ENCODE data around the gene COL4A3. TPM values are rescaled to one million over a fixed set of nuclear protein-coding genes. Genes with fewer than 3 reads are reported as not detected.
A peak's percentile ranks its signal among the peaks of the same experiment; 100 is the strongest.
"Not testable (repeated sequence)": the region's sequence is repeated elsewhere in the genome, so short reads cannot be mapped to it uniquely, and the experiment has no call there.

The COL4A3 gene
- total RNA-seq, 1 experiment from 2014 or later = not detected

DNA sequence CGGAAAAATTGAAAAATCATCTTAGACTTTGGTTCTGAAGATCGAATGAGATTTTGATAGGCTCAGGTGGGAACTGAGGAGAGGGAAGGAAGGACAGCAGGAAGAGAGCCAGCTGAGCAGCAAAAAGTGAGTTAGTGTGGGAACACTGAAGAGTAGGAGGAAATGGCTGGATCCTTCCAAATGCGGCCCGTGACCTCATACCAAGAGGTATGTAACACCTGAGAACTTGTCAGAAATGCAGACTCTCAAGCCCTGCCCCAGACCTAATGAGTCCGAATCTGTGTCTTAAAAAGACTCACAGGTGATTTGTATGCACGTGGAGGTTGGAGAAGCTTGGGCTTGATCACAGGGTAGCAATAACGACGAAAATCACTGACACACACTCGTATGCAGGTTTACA lies 42.0 kb downstream of the COL4A3 start:
- no peak for DNase-seq (ENCODE audit: low spot score)

DNA sequence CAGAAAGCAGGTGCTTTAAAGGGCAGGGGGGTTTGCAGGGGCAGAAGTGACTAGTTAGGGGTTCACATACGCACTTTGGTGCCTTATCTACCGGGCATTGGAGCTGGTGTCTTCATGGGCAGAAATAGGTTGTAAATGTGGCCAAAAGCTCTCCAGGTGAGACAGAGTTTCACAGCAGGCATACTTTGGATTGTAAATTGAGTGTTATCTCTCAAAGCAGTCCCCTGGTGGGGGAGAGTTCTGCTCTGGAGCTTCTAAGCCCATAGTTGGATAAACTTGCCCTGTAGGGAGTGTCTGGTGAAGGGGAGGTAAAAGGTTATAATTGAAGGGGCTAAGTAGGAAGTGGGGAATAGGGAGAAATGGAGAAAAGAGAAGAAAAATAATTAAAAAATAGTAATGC lies 43.1 kb downstream of the COL4A3 start:
- DNase-seq (ENCODE audit: low spot score) = no peak

DNA sequence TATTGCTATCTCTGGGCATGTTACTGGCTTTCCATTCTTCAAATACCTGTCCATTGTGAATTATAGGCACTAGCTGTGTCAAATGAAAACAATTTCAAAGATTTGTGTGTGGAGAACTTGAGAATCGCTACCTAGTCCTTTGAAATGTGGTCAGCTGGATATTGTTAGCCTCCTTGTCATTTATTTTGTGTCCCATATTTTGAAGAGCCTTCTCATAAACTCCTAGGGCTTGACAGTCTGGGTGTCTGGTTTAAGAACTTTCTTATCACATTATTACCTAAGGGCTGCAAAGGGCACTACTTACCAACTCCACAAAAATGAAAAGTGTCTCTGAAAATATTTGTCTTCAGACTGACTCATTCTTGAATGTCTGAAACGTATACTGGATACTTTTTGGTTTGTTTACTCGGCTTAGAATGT lies 50.2 kb downstream of the COL4A3 start:
- no peak for DNase-seq (ENCODE audit: low spot score)

DNA sequence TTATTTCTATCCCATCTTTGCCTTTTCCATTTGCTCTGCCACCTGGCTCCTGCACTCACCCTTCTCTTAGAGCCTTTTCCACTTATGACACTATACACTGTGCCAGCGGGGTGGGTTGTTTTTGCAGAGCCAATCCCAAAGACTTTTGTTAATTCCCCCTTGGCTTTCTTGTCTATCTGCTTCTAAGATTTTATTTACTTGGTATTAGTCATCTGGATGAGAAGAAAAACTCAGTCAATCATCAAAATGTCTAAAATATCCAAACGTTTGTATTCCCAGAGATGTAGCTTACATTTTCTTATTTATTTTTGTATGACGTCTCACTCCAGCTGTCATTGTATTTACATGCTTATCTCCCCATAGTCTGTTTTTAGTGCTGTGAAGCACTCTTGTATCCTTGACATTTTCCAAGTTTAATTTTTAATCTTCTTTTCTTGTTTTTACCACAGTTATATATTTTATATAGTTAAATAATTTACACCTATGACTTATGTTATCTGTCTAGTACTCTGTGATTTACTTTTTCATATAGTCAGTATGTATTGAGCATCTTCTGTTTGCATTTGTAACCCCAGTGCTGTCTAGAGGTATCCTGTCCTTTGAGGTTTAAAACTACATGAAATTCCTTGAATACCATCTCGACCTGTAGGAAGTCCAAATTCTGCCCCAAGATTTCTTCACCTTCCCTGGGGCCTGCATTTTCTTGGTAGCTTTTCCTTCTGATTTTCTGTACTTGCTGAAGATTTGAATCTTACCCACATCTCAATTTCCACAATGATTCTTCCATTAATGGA lies 55.1 kb downstream of the COL4A3 start:
- no peak for DNase-seq (ENCODE audit: low spot score)

DNA sequence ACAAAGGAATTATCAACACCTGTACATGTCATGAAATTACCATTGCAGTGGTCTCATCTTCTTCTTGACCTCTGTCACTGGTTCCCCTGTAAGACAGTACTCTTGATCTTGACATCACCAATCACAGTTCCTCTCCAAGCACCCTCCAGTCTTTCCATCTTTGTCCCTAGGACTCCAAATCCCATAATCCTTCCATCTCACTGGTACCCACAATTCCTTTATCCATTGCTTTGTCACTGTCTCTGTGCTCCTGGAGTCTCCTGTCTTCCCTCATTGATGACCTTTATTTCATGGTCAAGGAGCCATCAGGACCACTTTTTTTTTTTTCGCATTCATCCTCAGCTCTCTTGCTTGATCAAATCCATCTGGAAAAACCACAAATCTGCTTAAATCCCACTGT lies 56.7 kb downstream of the COL4A3 start:
- no peak for DNase-seq (ENCODE audit: low spot score)

DNA sequence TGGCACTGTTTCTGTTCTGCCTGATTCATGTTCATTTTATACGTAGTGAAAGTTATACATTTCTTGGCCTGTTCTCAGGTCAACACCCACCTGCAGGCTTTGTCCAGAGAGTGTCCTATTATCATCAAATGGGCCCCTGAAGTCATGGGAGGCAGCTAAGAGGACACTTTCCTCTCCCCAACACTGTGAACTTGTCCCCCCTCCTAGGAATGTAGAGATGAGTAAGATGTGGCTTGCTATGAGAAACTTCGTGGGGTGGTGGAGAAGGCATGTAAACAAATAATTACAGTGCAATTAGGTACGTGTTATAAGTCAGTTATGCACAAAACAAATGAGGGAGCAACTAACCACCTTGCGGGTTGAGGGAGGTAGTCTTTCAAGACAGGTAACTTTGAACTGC lies 57.9 kb downstream of the COL4A3 start:
- no peak for DNase-seq (ENCODE audit: low spot score)

DNA sequence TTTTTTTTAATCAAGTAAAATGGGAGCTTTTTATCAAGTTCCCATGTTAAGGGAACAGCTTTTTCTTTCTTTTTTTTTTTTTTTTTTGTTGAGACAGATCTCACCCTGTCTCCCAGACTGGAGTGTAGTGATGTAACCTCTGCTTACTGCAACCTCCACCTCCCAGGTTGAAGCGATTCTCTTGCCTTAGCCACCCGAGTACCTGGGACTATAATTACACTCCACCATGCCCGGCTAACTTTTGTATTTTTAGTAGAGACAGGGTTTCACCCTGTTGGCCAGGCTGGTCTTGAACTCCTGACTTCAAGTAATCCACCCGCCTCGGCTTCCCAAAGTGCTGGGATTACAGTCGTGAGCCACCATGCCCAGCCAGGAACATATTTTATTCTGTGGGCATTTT lies 61.2 kb downstream of the COL4A3 start:
- DNase-seq (ENCODE audit: low spot score) = not testable (repeated sequence)

DNA sequence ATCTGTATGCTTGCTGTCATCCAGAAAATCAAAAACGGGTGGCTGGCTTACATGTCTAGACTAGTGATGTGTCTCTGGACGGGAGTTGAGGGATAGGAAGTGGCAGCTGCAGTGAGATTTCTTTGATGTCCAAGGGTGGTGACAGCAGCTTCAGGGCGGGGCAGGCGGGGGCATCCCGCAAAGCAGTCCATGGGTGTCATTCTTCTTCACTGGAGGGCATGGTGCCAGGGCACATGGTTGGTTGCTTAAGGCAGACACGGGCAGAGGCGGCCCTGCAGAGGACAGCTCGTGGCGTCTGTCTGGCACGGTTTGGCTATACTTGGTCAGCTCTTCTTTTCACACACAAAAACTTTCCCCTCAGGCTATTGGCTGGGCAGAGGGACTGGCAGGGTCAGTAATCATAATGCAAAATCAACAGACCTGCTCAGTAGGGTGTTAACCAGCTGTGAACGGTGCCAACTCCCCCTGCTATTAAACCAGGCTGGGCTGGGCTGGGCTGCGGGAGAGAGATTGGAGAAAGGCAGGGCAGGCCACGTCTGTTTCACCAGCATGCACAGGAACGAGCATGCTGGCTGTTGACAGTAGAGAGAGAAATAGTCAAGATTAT lies 63.7 kb downstream of the COL4A3 start:
- DNase-seq (ENCODE audit: low spot score) = no peak

DNA sequence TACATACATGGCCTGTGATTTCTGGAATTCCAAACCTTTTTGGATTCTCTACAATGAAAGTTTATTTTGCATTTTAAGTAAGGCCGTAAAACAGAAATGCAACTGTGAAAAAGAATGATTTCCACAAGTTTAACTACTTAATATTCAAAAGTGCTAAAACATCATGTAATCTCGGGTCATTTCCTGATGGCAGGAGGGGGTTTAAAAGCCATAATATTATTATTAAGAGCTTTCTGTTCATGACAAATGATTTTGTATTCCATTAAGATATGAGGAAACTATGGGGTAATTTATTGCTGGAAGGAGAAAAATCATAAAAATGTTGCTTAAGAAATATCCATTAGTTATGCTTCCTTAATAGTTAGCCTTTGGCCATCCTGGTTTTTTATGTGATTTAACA lies 65.7 kb downstream of the COL4A3 start:
- DNase-seq (ENCODE audit: low spot score) = no peak

DNA sequence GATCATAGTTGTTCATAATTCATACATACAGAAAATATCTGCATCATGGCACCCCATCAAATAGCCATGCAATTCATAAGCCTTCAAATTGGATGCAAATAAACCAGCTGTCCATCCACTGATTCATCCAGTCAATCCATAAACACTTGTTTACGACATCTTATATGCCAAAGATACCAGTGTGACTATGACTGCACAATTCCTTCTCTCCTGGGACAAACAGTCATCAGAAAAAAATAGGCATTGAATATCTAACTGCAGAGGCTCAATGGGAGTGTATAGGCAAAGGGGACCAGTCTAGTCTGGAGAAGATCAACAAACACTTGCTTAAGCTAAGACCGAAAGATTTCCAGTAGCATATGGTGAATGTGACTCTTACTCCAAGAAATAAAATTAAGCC lies 70.0 kb downstream of the COL4A3 start:
- no peak for DNase-seq (ENCODE audit: low spot score)

DNA sequence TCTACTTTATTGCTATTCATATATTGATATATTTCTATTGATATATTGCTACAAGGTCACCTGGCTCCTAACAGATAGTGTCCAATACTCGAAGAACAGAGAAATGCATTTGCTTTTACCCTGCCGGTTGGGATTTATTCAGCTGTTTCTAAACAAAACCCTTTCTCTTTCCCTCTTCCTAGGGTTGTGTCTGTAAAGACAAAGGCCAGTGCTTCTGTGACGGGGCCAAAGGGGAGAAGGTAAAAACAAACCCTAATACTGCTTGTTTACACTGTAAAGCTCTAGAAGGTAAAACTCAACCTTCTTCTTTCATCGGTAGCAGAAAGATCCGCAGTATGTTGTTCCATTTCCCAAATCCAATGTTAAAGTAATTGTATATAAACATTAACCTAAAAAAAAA lies 73.4 kb downstream of the COL4A3 start:
- DNase-seq (ENCODE audit: low spot score) = no peak

DNA sequence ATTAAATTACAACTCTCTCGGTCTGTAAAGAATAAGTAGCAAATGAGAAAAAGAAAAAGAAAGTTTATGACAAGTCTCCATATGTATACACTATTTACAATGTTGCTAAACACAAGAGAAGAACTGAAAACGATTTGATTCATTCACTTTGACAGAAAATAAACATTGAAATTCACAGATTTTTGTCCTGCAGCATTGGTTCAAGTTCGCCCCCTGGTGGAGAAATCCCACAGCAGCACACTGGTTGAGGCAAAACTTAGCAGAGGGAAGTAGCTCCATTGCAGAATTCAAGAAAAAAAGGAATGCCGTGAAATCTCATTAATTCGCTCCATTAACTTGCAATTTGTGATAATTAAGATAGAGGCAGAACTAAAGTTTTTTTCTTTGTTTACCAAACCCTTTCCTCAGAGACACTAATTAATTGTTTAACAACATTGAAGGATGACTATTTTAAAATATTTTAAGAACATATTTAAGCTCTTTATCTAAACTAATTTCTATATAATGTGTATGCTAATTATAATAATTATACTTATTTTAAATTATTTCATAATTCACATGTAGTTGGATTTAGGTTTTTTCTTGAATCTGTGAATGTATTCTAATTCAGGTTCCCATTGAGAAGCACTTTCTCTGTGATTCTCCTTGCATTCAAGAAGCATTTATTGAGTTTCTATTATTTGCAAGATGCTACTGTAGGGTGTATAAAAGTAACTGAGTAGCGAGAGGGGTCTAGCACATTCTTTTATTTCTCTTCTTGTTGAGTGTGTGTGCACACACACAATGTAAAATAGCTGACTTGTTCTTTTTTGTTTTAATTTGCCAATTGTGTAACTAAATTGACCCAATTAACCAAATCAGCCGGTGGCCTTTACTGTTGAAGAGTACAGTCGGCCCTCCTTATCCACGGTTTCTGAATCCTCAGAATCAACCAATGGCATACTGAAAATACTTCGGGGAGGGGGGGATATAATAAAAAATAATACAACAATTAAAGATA lies 74.1 kb downstream of the COL4A3 start:
- peak; percentile 74 for DNase-seq (ENCODE audit: low spot score)

DNA sequence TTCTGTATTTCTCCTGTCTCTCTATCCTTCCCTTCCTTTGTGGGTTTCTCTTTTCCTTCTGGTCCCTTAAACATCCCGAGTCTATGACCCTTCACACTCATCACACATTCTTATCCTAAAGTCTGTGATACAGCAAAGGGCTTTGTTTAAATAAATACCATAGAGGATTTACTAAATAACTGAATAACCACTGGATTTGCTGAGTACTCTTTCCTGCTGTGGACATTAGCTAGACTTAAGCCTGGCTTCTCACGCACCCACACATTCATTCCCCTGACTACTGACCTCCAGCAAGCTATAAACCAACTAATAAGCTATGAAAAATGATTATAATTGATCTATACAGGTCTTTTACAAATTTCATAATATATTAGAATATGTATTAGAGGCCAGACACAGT lies 76.6 kb downstream of the COL4A3 start:
- DNase-seq (ENCODE audit: low spot score) = no peak

DNA sequence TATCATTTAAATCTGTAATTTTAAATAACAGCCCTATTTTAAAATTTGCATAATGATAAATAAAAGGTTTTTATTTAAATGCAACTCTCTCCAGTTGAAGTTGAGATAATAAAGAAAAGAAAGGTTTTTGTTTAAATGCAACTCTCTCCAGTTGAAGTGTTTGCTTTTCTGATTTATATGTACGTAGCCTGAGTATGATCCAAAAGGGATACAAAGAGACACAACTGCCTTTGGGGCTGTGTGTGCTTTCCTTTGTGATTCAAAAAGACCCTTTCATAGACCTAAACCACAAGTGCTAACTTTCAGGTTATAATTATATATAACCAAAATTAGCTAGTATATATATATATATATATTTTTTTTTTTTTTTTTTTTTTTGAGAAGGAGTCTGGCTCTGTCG lies 84.5 kb downstream of the COL4A3 start:
- no peak for DNase-seq (ENCODE audit: low spot score)

DNA sequence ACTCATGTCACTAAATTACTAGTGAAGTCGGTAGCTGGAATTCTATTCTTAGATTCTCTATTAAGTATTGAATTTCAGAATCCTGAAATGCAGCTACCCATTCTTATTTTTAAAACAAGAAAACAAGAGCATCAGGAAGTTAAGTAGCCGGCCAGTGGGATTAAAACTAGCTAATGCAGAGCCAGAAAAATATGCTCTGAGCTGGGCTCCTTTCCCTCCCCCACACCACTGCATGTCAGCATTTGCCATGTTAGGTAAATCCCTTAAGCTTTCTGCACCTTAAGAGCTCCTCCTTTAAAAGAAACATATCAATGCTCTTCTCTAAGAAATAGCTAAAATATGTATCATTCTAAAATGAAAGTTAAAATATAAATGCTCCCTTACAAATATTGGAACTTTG lies 88.4 kb downstream of the COL4A3 start:
- DNase-seq (ENCODE audit: low spot score) = no peak

DNA sequence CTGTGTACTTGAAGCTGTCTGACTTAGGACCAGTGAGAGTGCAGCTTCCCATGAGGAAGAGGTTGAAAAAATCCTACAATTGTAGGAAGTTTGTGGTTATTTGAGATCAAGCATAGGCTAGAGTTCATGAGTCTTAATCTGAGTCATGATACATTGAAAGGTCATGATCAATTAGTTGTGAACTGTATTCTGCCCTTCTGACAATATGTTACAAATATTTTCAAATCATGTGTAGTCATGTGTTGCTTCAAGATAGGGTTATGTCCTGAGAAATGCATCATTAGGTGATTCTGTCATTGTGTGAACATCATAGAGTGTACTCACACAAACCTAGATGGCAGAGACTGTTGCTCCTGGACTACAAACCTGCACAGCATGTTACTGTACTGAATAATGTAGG lies 92.2 kb downstream of the COL4A3 start:
- DNase-seq (ENCODE audit: low spot score) = no peak

DNA sequence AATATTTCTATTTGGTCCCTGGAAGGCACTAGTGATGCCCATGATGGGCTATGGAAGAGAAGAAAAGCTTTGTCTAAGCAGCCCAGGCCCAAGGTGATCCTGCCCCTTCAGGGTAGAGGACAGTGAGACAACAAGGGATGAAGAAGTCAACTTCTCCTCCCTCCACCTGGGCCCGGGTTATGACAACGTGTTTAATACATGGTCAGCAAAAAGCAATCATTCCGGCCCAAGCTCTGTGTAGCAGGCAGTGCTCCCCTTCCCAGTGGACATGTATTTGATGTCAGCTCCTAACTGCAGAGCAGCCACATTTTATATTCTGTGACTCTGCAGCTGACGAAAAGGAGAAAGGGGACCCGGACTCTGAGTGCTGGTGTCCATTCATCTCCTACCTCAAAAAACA lies 93.4 kb downstream of the COL4A3 start:
- no peak for DNase-seq (ENCODE audit: low spot score)

DNA sequence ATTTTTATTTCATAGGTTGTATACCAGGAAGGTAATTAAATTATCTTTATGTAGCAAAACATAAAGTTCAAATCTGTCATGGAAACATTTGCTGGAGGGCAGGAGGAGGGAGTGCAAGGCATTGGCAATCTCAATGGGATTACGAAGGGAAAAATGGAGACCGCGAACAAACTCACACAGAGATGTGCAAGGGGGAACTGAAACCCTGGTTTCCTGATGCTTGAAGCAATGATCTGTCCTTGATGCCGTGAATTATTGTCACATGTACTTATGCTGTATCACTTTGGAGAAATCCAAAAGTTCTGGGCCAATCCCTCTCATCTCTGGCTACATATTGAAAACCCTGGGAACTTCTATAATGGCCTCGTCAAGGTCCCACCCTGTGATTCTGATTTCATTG lies 95.6 kb downstream of the COL4A3 start:
- no peak for DNase-seq (ENCODE audit: low spot score)

DNA sequence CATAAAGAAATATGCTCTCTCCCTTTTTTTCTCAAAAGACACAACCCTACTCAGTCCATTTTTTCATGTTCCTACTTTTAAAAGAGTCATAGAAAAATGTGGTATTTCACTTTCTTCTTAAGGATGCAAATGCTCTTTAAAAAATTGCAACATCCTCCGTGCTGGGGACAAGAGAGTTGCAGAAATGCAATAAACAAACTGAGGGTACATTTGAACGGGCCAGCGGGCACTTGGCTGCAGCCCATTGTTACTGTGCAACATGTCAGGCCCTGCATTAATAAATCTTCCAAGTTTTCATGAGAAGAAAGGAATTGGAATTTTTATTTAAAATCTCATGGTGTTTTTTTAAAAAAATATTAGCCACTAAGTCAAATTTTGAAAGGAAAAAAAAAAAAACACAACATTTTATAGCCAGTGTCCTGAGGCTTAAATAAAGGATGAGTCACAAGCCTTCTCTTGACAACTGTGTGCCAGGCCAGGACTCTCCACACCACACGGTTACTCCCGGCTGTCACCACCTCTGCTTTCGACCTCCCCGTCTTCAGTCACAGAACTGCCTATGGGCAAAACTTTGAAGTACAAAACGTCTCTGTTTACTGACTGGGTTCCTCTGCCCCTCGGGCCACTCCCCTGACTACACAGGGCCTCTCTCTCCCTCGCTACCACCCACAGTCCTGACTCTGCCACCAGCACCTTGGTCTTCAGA lies 103.1 kb downstream of the COL4A3 start:
- DNase-seq (ENCODE audit: low spot score) = no peak

DNA sequence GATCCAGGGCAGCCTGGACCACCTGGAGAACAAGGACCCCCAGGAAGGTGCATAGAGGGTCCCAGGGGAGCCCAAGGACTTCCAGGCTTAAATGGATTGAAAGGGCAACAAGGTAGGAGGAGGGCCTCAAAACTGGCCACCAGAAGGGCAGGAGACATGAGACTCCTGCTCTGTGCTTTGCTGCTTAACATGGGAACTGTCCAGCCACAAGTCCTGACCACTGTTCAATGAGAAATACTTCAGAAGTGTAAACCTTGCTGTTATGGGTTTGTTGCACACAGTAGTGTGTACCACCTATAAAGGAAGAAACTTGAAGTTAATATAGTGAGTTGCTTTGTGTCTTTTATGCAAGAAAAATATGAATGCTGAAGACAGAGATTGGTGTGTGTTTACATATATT lies 116.5 kb downstream of the COL4A3 start:
- no peak for DNase-seq (ENCODE audit: low spot score)

DNA sequence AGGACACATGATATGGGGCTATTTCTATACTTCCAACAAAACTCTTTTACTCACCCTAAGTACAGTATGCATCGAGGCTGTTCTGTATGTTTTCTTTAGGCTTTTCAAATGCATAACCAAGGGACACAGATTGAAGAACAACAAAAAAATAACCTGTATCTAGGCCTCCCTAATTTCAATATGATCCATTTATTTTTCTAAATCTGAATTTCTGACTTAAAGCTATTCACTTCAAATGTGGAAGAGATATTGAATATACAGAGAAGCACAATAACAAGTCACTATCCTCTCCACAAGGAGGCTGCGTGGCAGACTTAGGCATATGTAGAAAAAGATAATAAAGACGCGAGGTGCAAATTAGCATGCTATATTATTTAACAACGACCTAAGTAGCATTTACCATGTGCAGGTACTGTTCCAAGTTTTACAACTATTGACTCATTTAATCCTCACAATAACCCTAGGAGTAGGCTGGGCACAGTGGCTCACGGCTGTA lies 121.4 kb downstream of the COL4A3 start:
- no peak for DNase-seq (ENCODE audit: low spot score)
